HepG2 (cell line): ENCODE measurements around the gene GLO1. TPM values are rescaled to one million over a fixed set of nuclear protein-coding genes. Genes with fewer than 3 reads are reported as not detected.
A peak's percentile ranks its signal among the peaks of the same experiment; 100 is the strongest.

ENCODE experiments used
- CREB1 ChIP-seq, 2 experiments: fragments of 450-650 bp in 1 of 2; IDR thresholded peaks; 2 replicates each; pipeline ENCODE4 v1.6.1; 2016 to 2017; ENCODE audit warnings: control low read depth in 1 of 2, mild to moderate bottlenecking in 1 of 2, missing compliant biosample characterization in 1 of 2, missing genetic modification characterization in 1 of 2
- CTCF ChIP-seq: sonication (generic); formaldehyde crosslinking; IDR thresholded peaks from 2 replicates; pipeline ENCODE4 v1.5.0; 2020; ENCODE audit warnings: mild to moderate bottlenecking, missing genetic modification reagents, moderate library complexity
- DPF2 ChIP-seq: sonication (generic); formaldehyde crosslinking; IDR thresholded peaks from 2 replicates; pipeline ENCODE4 v1.4.0; 2020; ENCODE audit warnings: mild to moderate bottlenecking, low read depth, missing genetic modification reagents, borderline replicate concordance
- FOXM1 ChIP-seq: sonication (generic); formaldehyde crosslinking; IDR thresholded peaks from 2 replicates; pipeline ENCODE4 v1.5.0; 2020; ENCODE audit warnings: missing genetic modification reagents
- FOXP1 ChIP-seq, 2 experiments: fragments of 450-650 bp in 1 of 2; IDR thresholded peaks; 2 replicates each; pipeline ENCODE4 v1.6.1; 2017 to 2018; ENCODE audit warnings: antibody characterized with exemption in 1 of 2
- HIVEP1 ChIP-seq: sonication (generic); formaldehyde crosslinking; IDR thresholded peaks from 2 replicates; pipeline ENCODE4 v1.4.0; 2020; ENCODE audit warnings: mild to moderate bottlenecking, missing genetic modification reagents
- MAFG ChIP-seq: sonication (generic); formaldehyde crosslinking; IDR thresholded peaks from 2 replicates; pipeline ENCODE4 v1.5.1; 2020; ENCODE audit warnings: mild to moderate bottlenecking, missing genetic modification reagents
- SCMH1 ChIP-seq: sonication (generic); formaldehyde crosslinking; IDR thresholded peaks from 2 replicates; pipeline ENCODE4 v1.9.0; 2021; ENCODE audit warnings: missing genetic modification reagents, mild to moderate bottlenecking, borderline replicate concordance
- SP2 ChIP-seq: sonication (generic); formaldehyde crosslinking; IDR thresholded peaks from 2 replicates; pipeline ENCODE4 v1.5.1; 2020; ENCODE audit warnings: mild to moderate bottlenecking, missing genetic modification reagents
- TFE3 ChIP-seq: IDR thresholded peaks from 2 replicates; pipeline ENCODE4 v1.6.1; 2016
- YEATS4 ChIP-seq: sonication (generic); formaldehyde crosslinking; IDR thresholded peaks from 2 replicates; pipeline ENCODE4 v1.4.0; 2020; ENCODE audit warnings: missing genetic modification reagents, borderline replicate concordance
- ZKSCAN8 ChIP-seq: IDR thresholded peaks from 2 replicates; pipeline ENCODE4 v1.6.1; 2016; ENCODE audit warnings: borderline replicate concordance, missing genetic modification reagents, missing compliant biosample characterization
- ZNF138 ChIP-seq: sonication (generic); formaldehyde crosslinking; IDR thresholded peaks from 2 replicates; pipeline ENCODE4 v1.5.0; 2020; ENCODE audit warnings: mild to moderate bottlenecking, low read depth, missing genetic modification reagents
- ZNF180 ChIP-seq: sonication (generic); formaldehyde crosslinking; IDR thresholded peaks from 2 replicates; pipeline ENCODE4 v1.4.0; 2020; ENCODE audit warnings: low read depth, missing genetic modification reagents, borderline replicate concordance
- ZNF737 ChIP-seq: sonication (generic); formaldehyde crosslinking; IDR thresholded peaks from 2 replicates; pipeline ENCODE4 v1.5.0; 2020; ENCODE audit warnings: missing genetic modification reagents, mild to moderate bottlenecking, borderline replicate concordance
- ZNF761 ChIP-seq: sonication (generic); formaldehyde crosslinking; conservative IDR thresholded peaks from 2 replicates; pipeline ENCODE4 v1.4.0; 2020; ENCODE audit warnings: mild to moderate bottlenecking, missing genetic modification reagents
- polyA plus RNA-seq, 8 experiments: library from polyadenylated mRNA; depleted of rRNA in 3 of 8; stranded (reverse) in 7 of 8; unstranded in 1 of 8; fragments of >200 nt; fragmentation: Illumina TruSeq in 4 of 8; extraction: Trizol in 4 of 8; gene quantifications; 2 replicates each; pipeline versions ENCODE4 v1.2.1 to v1.2.3, GENCODE V29; 2011 to 2016; ENCODE audit warnings: low read depth in 4 of 8, missing spikeins in 1 of 8, mixed read lengths in 1 of 8; ENCODE audit not compliant: insufficient read depth in 1 of 8
- total RNA-seq, 5 experiments: library from RNA; depleted of rRNA; stranded (reverse); fragments of >200 nt; fragmentation: Illumina TruSeq; extraction: Trizol; gene quantifications; 2 replicates each; pipeline ENCODE4 v1.2.3, GENCODE V29; 2016; ENCODE audit warnings: low read depth in 1 of 5
- TF ChIP-seq, protein P1 (sequence below): sonication (generic); formaldehyde crosslinking; conservative IDR thresholded peaks from 2 replicates; pipeline ENCODE4 v1.8.0; 2022; ENCODE audit warnings: mild to moderate bottlenecking, moderate library complexity, missing genetic modification reagents
- TF ChIP-seq, protein P2 (sequence below): sonication (generic); formaldehyde crosslinking; IDR thresholded peaks from 2 replicates; pipeline ENCODE4 v1.9.0; 2021; ENCODE audit warnings: missing genetic modification reagents, mild to moderate bottlenecking, borderline replicate concordance
- TF ChIP-seq, protein P3 (sequence below): sonication (generic); formaldehyde crosslinking; IDR thresholded peaks from 2 replicates; pipeline ENCODE4 v1.9.0; 2022; ENCODE audit warnings: missing genetic modification reagents, mild to moderate bottlenecking, borderline replicate concordance

GLO1 gene
- total and polyA plus RNA-seq, 2 of the 13 experiments (the other 11 are each of a cell fraction or from before 2014, with no cell fraction given) = 77.1 to 177 TPM

- TF ChIP-seq SCMH1 (CRISPR knock-in tag) = no peak
- TF ChIP-seq YEATS4 = no peak
- no peak for TF ChIP-seq ZNF138 (CRISPR knock-in tag)
- TF ChIP-seq, protein P1, sequence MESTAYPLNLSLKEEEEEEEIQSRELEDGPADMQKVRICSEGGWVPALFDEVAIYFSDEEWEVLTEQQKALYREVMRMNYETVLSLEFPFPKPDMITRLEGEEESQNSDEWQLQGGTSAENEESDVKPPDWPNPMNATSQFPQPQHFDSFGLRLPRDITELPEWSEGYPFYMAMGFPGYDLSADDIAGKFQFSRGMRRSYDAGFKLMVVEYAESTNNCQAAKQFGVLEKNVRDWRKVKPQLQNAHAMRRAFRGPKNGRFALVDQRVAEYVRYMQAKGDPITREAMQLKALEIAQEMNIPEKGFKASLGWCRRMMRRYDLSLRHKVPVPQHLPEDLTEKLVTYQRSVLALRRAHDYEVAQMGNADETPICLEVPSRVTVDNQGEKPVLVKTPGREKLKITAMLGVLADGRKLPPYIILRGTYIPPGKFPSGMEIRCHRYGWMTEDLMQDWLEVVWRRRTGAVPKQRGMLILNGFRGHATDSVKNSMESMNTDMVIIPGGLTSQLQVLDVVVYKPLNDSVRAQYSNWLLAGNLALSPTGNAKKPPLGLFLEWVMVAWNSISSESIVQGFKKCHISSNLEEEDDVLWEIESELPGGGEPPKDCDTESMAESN (CRISPR knock-in tag) = no peak
- no peak for TF ChIP-seq CTCF
- no peak for TF ChIP-seq ZNF180 (CRISPR knock-in tag)
- 0 out of 2 replicates have a peak, but pooled peaks have one; percentile 1 for TF ChIP-seq TFE3
- no peak for TF ChIP-seq SP2 (CRISPR knock-in tag)
- 0 out of 2 replicates have a peak, but pooled peaks have one; percentile 6 for TF ChIP-seq MAFG (CRISPR knock-in tag)
- TF ChIP-seq DPF2 = no peak
- no peak for TF ChIP-seq FOXP1 (IDR thresholded peaks at IDR 0.05)
- no peak for TF ChIP-seq FOXP1 (CRISPR knock-in tag; IDR thresholded peaks at IDR 0.05)
- no peak for TF ChIP-seq FOXM1
- TF ChIP-seq, protein P2, sequence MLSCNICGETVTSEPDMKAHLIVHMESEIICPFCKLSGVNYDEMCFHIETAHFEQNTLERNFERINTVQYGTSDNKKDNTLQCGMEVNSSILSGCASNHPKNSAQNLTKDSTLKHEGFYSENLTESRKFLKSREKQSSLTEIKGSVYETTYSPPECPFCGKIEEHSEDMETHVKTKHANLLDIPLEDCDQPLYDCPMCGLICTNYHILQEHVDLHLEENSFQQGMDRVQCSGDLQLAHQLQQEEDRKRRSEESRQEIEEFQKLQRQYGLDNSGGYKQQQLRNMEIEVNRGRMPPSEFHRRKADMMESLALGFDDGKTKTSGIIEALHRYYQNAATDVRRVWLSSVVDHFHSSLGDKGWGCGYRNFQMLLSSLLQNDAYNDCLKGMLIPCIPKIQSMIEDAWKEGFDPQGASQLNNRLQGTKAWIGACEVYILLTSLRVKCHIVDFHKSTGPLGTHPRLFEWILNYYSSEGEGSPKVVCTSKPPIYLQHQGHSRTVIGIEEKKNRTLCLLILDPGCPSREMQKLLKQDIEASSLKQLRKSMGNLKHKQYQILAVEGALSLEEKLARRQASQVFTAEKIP (CRISPR knock-in tag) = no peak
- no peak; the same call in 1 of the 2 replicates for TF ChIP-seq HIVEP1 (CRISPR knock-in tag)
- no peak for TF ChIP-seq CREB1 (IDR thresholded peaks at IDR 0.05)
- peak; percentile 61 for TF ChIP-seq CREB1 (CRISPR knock-in tag; IDR thresholded peaks at IDR 0.05)
- TF ChIP-seq ZNF737 (CRISPR knock-in tag) = peak; percentile 73; the same call in 1 of the 2 replicates
- no peak for TF ChIP-seq ZKSCAN8 (CRISPR knock-in tag)
- TF ChIP-seq ZNF761 (CRISPR knock-in tag) = no peak
- TF ChIP-seq, protein P3, sequence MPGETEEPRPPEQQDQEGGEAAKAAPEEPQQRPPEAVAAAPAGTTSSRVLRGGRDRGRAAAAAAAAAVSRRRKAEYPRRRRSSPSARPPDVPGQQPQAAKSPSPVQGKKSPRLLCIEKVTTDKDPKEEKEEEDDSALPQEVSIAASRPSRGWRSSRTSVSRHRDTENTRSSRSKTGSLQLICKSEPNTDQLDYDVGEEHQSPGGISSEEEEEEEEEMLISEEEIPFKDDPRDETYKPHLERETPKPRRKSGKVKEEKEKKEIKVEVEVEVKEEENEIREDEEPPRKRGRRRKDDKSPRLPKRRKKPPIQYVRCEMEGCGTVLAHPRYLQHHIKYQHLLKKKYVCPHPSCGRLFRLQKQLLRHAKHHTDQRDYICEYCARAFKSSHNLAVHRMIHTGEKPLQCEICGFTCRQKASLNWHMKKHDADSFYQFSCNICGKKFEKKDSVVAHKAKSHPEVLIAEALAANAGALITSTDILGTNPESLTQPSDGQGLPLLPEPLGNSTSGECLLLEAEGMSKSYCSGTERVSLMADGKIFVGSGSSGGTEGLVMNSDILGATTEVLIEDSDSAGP (CRISPR knock-in tag) = no peak; the same call in 1 of the 2 replicates
Observed at GRCh38 chr6:38640216-38640909, 62.6 kb downstream of the GLO1 start (continued).
